ENCODE results near the gene SLC39A9.

SLC39A9 gene

DNA sequence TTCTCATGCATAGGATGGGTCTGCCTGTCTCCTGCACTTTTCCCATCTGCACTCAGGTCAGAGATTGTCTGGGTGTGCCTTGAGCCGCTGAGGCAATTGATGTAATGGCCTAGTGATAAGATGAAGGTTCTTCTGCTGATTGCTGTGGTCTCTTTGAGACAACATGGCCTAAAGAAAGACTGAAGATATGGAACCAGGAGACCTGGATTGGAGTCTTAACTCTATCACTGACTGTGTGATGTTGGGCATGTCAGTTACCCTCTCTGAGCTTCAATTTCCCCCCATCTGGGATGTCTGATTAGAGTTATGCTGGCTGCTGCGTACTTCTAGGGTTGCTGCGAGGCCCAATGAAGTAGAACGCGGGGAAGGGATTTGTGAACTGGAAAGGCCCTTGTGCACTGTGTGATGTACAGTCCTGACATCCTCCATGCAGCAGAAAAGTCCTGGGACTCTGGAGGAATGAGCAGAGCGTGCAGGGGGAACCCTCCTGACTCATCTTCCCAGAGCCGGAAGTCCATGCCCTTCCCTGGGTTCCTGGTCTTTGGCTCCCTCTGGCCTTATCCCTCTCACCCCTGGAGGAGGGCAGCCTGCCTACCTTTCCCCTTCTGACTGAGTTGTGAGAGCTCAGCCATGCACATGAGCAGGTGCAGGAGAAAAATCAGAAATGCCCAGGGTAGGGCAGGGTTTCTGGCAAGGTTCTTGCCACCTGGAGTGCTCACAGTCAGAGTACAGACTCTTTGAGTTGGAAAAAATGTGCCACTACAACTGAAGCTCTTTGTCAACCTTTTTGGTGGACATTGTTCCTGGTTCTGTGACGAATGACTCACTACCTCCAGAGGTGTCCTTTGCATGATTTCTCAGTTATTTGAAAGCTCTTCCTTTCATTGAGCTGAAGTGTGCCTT is 107.1 kb downstream of the SLC39A9 start:
- no peak for DNase-seq

DNA sequence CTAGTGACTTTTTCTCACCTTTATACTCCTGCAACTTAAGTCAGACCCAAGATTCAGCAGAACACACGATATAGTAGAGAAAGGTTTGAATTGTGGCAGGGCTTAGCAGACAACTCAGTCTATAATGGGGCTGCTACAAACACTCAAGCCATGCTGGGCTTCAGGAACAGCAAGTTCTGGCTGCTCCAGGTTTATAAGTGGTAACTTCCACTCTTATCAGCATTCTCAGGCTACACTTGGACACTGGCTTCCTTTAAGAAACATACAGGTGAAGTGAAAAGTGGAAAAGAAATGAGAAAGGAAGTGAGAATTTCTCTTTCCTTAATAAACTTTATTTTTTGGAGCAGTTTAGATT is 107.7 kb downstream of the SLC39A9 start:
- DNase-seq: no peak
